ENCODE results near the gene USP21. TPM values are rescaled to one million over a fixed set of nuclear protein-coding genes. Genes with fewer than 3 reads are reported as not detected.

USP21 gene
- total RNA-seq, 1 experiment from 2014 or later: 43.9 TPM

DNA sequence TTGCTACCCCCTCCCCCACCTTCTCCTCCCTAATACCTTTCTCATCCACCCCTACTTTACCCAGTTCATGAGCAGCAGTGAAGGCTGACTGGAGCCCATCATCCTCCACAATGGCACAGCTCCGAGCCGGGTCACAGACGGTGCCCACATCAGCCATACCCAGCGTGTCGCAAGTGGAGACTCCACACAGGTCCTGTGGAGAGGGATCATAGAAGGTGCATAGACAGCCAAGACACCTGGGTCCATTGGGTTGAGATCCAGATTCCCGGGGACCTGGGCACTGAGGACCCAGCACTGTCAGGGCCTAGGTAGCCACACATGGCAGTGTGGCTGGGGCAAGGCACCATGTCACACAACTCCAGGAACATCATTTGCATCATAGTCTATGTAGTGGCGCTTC lies 36.8 kb downstream of the USP21 start:
- no peaks in the 10 kb centered on the region for H4K20me1 ChIP-seq (ENCODE audit: insufficient read depth, low read depth, low read length)
- no peaks in the 10 kb centered on the region for H3K9me2 ChIP-seq (replicated peaks; ENCODE audit: insufficient read depth, low read length)
- no peak overlapping the region for H3K9ac ChIP-seq (ENCODE audit: low read length)
- H3K36me3 ChIP-seq (ENCODE audit: insufficient read depth, low read length): no peaks in the 10 kb centered on the region
- H2AFZ ChIP-seq (ENCODE audit: low read length): no peak overlapping the region
- no peak overlapping the region for H3K4me3 ChIP-seq (ENCODE audit: low read length)
- peaks cover 20% of the 10 kb centered on the region for H3K4me1 ChIP-seq (ENCODE audit: low read length)
- H3K9me3 ChIP-seq (ENCODE audit: low read length): no peaks in the 10 kb centered on the region
- no peaks in the 10 kb centered on the region for H3K27me3 ChIP-seq (ENCODE audit: low read length)
- no peak overlapping the region for H3K27ac ChIP-seq (ENCODE audit: low read length)
- H3K79me2 ChIP-seq (ENCODE audit: low read length): no peaks in the 10 kb centered on the region
- DNase-seq: no peak
- H3K4me2 ChIP-seq (ENCODE audit: low read depth, low read length, poor library complexity, severe bottlenecking): no peak overlapping the region

DNA sequence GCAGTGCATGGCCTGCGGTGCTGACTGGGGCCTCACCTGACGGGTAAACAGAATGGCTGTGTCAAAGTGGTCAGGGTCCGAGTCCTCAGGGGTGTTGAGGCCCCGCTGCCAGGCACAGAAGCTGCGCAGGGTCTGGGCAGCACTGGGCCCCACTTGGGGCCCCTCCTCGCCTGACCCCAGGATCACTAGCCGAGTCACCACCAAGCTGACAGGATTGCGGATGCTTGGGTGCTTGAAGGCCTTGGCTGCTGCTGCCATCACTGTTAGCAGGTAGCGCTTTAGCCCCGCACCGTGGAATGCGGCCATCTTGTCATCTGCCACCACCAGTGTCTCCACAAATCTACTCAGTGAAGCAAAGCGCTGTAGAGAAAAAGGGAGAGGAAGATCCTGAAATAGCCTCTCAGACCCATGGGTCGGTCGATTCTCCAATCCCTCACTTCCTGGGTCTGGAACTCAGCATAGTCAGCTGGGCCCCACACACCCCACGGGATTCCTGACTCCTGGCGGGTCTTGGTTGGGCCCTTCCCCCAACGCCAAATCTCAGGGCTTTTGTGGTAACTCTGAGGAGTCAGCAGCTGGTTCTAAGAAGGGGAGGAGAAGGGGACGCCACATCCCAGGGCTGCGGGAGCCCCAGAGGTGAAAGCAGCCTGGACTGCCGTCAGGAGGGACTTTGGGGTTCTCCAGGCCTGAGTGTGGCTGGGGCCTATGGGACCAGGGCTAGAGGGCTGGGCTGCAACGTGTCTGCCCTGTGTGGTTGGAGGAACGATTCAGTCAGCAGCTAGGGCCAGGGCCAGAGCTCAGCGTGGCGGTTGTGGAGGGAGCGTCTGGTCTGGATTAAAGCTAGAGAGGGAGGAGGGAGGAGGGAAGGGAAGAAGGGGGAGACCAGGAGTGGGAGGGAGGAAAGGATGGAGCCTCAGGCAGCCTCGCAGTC lies 37.5 kb downstream of the USP21 start:
- Histone ChIP-seq H4K20me1 (ENCODE audit: insufficient read depth, low read depth, low read length) (no peaks in the 10 kb centered on the region), H3K9me3 (ENCODE audit: low read length) (no peaks in the 10 kb centered on the region), H3K36me3 (ENCODE audit: insufficient read depth, low read length) (no peaks in the 10 kb centered on the region), H3K9me2 (replicated peaks; ENCODE audit: insufficient read depth, low read length) (no peaks in the 10 kb centered on the region), H2AFZ (ENCODE audit: low read length) (no peak overlapping the region), H3K4me3 (ENCODE audit: low read length) (no peak overlapping the region), H3K79me2 (ENCODE audit: low read length) (no peaks in the 10 kb centered on the region), H3K4me2 (ENCODE audit: low read depth, low read length, poor library complexity, severe bottlenecking) (no peak overlapping the region), H3K27me3 (ENCODE audit: low read length) (no peaks in the 10 kb centered on the region), H3K4me1 (ENCODE audit: low read length) (peaks cover 27% of the 10 kb centered on the region), H3K27ac (ENCODE audit: low read length) (no peak overlapping the region), H3K9ac (ENCODE audit: low read length) (no peak overlapping the region)
- no peak for DNase-seq

DNA sequence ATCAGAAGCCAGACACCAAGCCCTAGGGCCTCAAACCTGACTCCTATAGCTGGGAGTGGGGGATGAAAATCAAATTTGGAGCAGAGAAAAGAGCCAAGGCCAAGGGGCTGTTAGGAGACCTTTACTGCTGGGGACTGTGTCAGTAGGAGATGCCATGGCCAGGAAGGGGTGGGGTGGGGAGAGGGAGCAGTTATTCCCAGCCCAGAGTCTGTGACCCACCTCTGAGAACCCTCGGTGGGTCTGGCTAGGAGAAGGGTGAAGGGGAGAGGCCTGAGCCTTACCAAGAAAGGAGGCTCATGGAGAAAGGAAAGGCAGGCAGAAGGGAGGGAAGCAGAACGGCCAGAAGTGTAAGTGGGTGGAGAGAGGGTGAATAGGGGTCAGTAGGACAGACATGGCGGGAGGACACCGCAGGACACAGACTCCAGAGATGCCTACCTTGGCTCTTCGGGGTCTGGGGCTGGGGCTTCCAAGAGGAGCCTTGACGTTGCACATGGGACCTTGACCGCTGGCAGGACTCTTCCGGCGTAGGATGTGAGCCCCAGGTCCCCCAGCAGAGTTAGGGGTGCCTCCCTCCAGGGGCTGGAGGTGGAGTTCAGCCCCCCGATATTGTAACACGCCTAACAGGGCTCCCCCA lies 38.4 kb downstream of the USP21 start:
- Histone ChIP-seq H3K9me3 (ENCODE audit: low read length) (no peaks in the 10 kb centered on the region), H3K4me2 (ENCODE audit: low read depth, low read length, poor library complexity, severe bottlenecking) (no peak overlapping the region), H3K4me1 (ENCODE audit: low read length) (peaks cover 24% of the 10 kb centered on the region), H4K20me1 (ENCODE audit: insufficient read depth, low read depth, low read length) (no peaks in the 10 kb centered on the region), H3K27ac (ENCODE audit: low read length) (no peak overlapping the region), H3K36me3 (ENCODE audit: insufficient read depth, low read length) (no peaks in the 10 kb centered on the region), H3K79me2 (ENCODE audit: low read length) (peaks cover 4% of the 10 kb centered on the region), H2AFZ (ENCODE audit: low read length) (no peak overlapping the region), H3K4me3 (ENCODE audit: low read length) (no peak overlapping the region), H3K9ac (ENCODE audit: low read length) (no peak overlapping the region), H3K9me2 (replicated peaks; ENCODE audit: insufficient read depth, low read length) (no peaks in the 10 kb centered on the region), H3K27me3 (ENCODE audit: low read length) (no peaks in the 10 kb centered on the region)
- DNase-seq: no peak

DNA sequence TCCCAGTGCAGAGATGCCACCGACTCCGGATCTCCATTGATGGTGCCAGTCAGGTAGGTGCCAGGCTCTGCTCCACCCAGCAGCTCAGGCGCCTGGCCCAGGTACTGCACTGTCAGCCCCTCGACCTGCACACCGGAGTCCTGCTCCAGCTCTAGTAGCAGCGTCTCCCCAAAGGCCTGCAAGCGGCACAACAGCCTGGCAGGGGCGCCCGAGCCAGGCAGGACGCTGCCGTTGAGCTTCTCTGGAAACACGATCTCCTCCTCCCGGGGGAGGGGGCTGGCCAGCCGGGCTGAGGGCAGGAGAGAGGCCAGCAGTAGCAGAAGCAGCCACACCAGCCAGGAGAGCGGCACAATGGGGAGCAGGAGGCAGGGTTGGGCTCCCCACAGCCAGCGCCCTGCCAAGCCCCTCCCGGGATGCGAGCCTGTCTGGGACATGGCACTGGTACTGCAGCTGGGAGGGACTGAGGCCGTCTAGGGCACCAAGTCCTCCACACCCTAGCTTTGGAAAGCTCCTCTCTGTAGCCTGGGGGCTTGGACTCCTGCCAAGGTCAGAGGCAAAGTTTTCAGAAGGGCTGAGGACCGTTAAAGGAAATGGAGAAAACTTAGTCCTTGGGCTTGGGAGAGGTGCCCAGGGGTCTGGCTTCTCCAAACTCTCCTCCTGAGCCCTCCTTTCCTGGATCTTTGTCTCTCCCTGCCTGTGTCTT lies 39.0 kb downstream of the USP21 start:
- no peak overlapping the region for H3K27ac ChIP-seq (ENCODE audit: low read length)
- H3K4me1 ChIP-seq (ENCODE audit: low read length): peaks cover 29% of the 10 kb centered on the region
- no peak overlapping the region for H3K4me2 ChIP-seq (ENCODE audit: low read depth, low read length, poor library complexity, severe bottlenecking)
- DNase-seq: no peak
- H2AFZ ChIP-seq (ENCODE audit: low read length): no peak overlapping the region
- H3K4me3 ChIP-seq (ENCODE audit: low read length): no peak overlapping the region
- H4K20me1 ChIP-seq (ENCODE audit: insufficient read depth, low read depth, low read length): no peaks in the 10 kb centered on the region
- peaks cover 10% of the 10 kb centered on the region for H3K79me2 ChIP-seq (ENCODE audit: low read length)
- H3K9me3 ChIP-seq (ENCODE audit: low read length): no peaks in the 10 kb centered on the region
- no peak overlapping the region for H3K9ac ChIP-seq (ENCODE audit: low read length)
- no peaks in the 10 kb centered on the region for H3K36me3 ChIP-seq (ENCODE audit: insufficient read depth, low read length)
- H3K9me2 ChIP-seq (replicated peaks; ENCODE audit: insufficient read depth, low read length): no peaks in the 10 kb centered on the region
- no peaks in the 10 kb centered on the region for H3K27me3 ChIP-seq (ENCODE audit: low read length)

DNA sequence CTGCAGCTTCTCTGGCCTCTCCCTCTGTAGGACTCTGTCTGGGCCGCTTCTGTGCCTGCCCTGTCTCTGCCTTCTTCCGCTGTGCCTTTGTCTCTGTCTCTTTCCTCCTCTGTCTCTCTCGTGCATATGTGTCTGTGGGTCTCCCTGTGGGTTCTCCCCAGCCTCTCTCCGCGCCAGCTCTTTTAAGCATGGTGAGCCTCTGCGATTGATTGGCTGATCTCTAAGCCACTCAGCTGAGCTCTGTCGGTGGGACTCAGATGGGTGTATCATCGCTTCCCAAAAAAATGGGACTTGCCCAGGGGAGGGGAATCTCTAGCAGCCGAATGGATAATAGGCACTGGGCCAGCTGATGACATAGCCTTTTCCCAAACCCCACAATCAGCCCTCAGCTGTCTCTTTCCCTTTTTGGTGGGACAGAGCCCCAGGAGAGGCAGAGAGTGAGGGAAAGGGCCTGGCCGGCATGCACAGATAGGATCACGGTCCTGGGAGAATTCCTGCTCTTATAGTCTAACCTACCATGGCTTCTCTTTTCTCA lies 39.7 kb downstream of the USP21 start, which contains the start of gene ADAMTS4:
Gene ADAMTS4 (minus strand): TSS at position 158 of the 535 bp plus-strand sequence. CDS start 427 bp downstream, outside the sequence.
- DNase-seq: no peak
- Histone ChIP-seq H3K79me2 (ENCODE audit: low read length) (peaks cover 17% of the 10 kb centered on the region), H3K4me3 (ENCODE audit: low read length) (no peak within 1 kb of the TSS), H3K4me1 (ENCODE audit: low read length) (peaks cover 35% of the 10 kb centered on the region), H3K27ac (ENCODE audit: low read length) (no peak within 1 kb of the TSS), H3K4me2 (ENCODE audit: low read depth, low read length, poor library complexity, severe bottlenecking) (no peak within 1 kb of the TSS), H3K9ac (ENCODE audit: low read length) (no peak within 1 kb of the TSS), H3K36me3 (ENCODE audit: insufficient read depth, low read length) (peaks cover 3% of the 10 kb centered on the region; the same call in 1 of the 2 replicates), H3K9me3 (ENCODE audit: low read length) (no peaks in the 10 kb centered on the region), H2AFZ (ENCODE audit: low read length) (no peak within 1 kb of the TSS), H3K9me2 (replicated peaks; ENCODE audit: insufficient read depth, low read length) (no peaks in the 10 kb centered on the region), H4K20me1 (ENCODE audit: insufficient read depth, low read depth, low read length) (no peaks in the 10 kb centered on the region), H3K27me3 (ENCODE audit: low read length) (no peaks in the 10 kb centered on the region)

DNA sequence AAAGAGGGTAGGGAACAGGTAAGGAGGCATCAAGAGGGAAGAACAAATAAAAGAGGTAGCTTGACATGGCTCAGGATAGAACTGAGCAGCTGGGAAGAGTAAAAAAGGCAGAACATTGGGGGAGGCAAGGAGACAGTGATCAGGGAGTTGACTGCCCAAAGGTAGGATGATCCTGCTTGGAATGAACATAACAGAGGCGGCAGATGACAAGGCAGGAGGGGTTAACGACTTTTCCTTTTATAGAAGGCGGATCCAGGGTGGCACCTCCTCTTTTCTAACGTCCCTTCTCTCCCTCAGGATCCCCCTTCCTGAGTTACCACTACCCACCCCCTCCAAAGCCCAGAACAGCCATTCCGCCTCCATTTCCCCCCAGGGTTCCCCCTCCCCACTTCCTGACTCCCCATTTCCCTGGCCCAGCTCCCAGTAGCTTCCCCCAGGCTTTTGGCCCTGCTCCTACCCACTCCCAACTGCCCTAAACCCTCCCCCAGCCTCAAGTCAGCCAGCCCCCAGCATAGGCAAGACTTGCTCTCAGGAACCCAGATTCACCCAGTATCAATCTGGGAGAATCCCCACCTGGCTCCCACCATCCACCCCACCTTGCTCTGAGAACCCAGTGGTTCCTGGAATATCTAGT lies 40.3 kb downstream of the USP21 start:
- Histone ChIP-seq H4K20me1 (ENCODE audit: insufficient read depth, low read depth, low read length) (no peaks in the 10 kb centered on the region), H3K4me2 (ENCODE audit: low read depth, low read length, poor library complexity, severe bottlenecking) (no peak overlapping the region), H3K27ac (ENCODE audit: low read length) (no peak overlapping the region), H3K9me3 (ENCODE audit: low read length) (no peaks in the 10 kb centered on the region), H3K36me3 (ENCODE audit: insufficient read depth, low read length) (peaks cover 10% of the 10 kb centered on the region), H3K9ac (ENCODE audit: low read length) (no peak overlapping the region), H3K9me2 (replicated peaks; ENCODE audit: insufficient read depth, low read length) (no peaks in the 10 kb centered on the region), H3K4me3 (ENCODE audit: low read length) (no peak overlapping the region), H3K27me3 (ENCODE audit: low read length) (no peaks in the 10 kb centered on the region), H3K79me2 (ENCODE audit: low read length) (peaks cover 22% of the 10 kb centered on the region), H2AFZ (ENCODE audit: low read length) (no peak overlapping the region), H3K4me1 (ENCODE audit: low read length) (peaks cover 39% of the 10 kb centered on the region)
- no peak for DNase-seq

DNA sequence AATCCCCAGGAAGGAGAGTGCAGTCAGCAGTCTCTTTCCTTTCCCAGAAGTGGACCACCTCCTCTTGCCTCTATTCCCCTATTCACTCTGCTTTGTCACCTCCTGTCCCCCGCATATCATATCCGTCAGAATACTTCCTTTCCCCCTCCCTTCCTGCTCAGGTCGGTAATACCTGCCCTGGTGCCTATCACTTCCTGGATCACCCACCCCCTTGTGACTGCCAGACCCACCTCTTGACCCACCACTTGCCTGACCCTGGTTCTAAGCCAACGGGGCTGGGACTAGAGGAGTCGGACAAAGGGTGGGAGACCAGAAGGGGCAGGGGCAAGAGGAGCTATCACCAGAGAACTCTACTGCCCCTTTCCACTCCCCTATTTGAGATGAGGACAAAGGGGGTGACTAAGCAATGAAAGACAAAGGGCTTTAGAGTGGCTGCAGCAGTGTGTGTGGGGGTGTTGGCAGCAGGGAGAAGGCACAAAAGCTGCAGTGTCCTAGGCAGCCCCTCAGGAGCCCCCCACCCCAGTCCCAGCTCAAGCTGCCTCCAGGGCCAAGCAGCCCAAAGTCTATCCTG lies 41.2 kb downstream of the USP21 start:
- Histone ChIP-seq H3K9ac (ENCODE audit: low read length) (no peak overlapping the region), H3K4me2 (ENCODE audit: low read depth, low read length, poor library complexity, severe bottlenecking) (no peak overlapping the region), H2AFZ (ENCODE audit: low read length) (no peak overlapping the region), H3K36me3 (ENCODE audit: insufficient read depth, low read length) (peaks cover 10% of the 10 kb centered on the region), H3K27me3 (ENCODE audit: low read length) (no peaks in the 10 kb centered on the region), H3K9me2 (replicated peaks; ENCODE audit: insufficient read depth, low read length) (no peaks in the 10 kb centered on the region), H3K9me3 (ENCODE audit: low read length) (no peaks in the 10 kb centered on the region), H3K27ac (ENCODE audit: low read length) (no peak overlapping the region), H3K79me2 (ENCODE audit: low read length) (peaks cover 28% of the 10 kb centered on the region), H3K4me3 (ENCODE audit: low read length) (no peak overlapping the region), H4K20me1 (ENCODE audit: insufficient read depth, low read depth, low read length) (no peaks in the 10 kb centered on the region), H3K4me1 (ENCODE audit: low read length) (peaks cover 30% of the 10 kb centered on the region)
- DNase-seq: no peak
